HG03066 (cell line): ENCODE data around the gene MMP14.
A peak's percentile ranks its signal among the peaks of the same experiment; 100 is the strongest.
"Not testable (repeated sequence)": the region's sequence is repeated elsewhere in the genome, so short reads cannot be mapped to it uniquely, and the experiment has no call there.

Experiments
- ATAC-seq: cut with Tn5 transposase; IDR thresholded peaks from one replicate; pipeline ENCODE4 v1.9.1; 2021; ENCODE audit warnings: low read depth; ENCODE audit not compliant: unreplicated experiment

The MMP14 gene

DNA sequence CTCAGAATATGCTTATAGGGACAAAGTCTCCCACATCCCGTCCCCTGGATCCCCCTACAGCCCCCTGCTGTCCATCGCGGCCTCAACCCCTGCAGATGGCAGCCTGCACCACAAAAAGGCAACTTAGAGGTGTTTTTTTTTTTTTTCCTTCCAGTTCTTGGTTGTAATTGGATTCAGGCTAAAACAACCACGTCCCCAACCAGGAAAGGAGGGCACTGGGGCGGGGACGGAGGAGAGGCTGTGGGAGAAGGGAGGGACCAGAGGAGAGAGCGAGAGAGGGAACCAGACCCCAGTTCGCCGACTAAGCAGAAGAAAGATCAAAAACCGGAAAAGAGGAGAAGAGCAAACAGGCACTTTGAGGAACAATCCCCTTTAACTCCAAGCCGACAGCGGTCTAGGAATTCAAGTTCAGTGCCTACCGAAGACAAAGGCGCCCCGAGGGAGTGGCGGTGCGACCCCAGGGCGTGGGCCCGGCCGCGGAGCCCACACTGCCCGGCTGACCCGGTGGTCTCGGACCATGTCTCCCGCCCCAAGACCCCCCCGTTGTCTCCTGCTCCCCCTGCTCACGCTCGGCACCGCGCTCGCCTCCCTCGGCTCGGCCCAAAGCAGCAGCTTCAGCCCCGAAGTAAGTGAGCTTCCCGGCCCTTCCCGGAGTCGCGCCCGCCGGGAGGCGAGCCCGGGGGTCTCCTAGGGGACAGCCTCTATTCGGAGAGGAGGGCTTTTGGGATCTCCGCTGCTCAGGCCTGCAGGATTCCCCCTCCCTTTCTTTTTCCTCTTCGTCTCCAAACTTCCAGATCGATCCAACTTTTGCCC lies at the start of gene MMP14:
Gene MMP14 (plus strand): TSS at position 285 of the 813 bp plus-strand sequence. CDS start 233 bp downstream, at position 518.
- ATAC-seq, result no peak

DNA sequence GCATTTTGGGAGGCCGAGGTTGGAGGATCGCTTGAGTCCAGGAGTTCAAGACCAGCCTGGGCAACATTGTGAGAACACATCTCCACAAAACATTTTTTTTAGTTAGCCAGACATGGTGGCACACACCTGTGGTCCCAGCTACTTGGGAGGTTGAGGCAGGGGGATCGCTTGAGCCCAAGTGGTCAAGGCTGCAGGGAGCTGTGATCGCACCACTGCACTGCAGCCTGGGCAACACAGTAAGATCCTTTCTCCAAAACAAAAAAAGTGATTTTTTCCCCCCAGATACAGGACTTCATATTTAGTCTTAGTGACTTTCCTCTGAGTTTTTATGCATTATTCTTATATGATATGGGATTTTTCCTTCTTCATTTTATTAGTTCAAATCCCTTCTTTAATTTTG lies 49.7 kb upstream of the MMP14 start:
- ATAC-seq, result no peak

DNA sequence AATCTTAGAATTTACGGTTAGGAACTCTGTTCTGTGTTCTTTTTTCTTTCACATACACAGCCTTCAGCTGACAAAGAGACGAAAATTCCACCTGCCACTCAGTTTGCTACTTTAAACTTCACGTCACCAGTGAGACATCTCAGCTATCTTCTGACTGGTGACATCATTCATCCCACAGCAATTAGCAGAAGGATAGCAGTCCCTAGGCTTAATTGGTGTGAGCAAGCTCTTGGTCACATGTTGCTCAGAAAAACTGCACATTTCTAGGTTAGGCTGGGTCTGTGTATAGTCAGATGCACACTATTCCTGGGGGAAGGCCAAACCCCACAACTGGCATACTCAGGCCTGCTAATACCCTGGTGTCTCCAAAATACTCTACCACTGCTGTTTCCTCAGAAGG lies 45.1 kb upstream of the MMP14 start:
- ATAC-seq, result no peak

DNA sequence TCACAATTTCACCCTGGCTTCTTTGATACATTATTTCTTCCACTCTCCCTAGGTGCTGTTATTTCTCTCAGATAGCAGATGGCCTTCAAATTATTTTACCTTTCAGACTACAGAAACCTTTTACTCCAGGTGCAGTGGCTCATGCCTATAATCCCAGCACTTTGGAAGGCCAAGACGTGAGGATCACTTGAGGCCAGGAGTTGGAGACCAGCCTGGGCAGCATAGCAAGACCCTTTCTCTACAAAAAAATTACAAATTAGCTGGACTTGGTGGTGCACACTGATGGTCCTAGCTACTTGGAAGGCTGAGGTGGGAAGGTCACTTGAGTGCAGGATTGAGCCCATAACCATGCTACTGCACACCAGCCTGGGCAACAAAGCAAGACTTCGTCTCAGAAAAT lies 44.2 kb upstream of the MMP14 start:
- ATAC-seq, result no peak

DNA sequence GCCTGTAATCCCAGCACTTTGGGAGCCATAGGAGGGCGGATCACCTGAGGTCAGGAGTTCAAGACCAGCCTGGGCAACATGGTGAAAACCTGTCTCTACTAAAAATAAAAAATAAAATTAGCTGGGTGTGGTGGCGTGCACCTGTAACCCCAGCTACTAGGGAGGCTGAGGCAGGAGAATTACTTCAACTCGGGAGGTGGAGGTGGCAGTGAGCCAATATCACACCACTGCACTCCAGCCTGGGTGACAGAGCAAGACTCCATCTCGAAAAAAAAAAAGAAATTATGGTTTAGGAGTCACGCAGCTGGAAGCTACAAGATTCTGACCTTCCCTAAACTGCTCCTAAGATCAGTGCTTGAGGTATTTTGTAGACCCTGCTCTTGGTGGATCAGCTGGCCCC lies 42.8 kb upstream of the MMP14 start:
- ATAC-seq, result not testable (repeated sequence)

DNA sequence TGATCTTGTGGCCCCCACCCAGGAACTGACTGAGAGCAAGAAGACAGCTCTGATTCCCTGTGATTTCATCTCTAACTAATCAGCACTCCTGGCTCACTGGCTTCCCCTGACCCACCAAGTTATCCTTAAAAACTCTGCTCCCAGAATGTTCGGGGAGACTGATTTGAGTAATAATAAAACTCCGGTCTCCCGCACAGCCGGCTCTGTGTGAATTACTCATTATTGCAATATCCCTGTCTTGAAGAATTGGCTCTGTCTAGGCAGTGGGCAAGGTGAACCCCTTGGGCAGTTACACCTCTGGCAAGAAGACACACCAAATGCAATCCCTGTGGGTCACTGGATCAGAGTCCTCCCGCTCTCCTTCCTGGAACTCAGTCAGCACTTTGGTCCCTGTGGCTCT lies 42.4 kb upstream of the MMP14 start:
- no peak for ATAC-seq

DNA sequence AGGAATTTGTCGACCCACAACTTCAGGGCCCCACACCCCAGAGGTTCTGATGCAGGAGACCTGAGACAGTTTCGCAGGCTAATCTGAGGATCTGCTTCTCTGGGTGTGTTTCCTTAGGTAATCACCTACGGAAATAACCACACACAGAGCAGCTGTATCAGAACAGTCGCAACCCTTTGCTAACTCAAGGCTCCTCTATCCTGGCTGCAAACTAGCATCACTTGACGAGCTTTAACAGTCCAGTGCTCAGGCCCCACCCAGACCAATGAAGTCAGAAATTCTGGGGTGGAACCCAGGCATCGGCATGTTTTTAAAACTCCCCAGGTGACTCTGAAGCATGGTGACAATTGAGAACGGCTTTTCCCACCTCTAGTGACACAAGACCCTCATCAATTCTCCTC lies 41.8 kb upstream of the MMP14 start:
- peak; percentile 45 for ATAC-seq

DNA sequence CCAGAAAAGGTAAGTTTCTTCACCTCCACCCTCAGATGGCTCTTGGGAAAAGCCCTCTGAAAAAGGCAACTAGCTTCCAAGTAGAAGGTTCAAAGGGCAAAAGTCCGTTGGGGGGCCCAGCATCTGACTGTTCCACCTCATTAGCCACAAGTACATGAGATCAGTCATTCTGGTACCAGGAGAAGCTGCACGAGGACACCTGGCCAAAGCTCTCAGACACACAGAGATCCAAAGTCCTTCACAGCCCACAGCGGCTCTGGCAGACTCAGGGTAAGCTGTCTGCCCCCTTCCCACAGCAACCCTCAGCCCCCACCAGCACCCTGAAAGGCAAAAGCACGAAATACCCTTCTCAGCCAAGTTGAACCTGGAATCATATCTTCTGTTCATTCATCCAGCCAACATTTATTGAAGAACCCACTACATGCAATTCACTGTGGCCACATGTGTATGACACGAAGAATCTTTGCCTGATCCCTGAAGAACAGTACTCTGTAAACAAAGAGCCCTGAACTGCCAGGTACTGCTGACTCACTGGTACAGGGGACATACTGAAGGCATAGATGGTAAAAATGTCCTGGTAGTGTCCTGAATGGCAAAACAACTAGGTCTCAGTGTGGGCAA lies 40.2 kb upstream of the MMP14 start:
- ATAC-seq, result peak; percentile 51

DNA sequence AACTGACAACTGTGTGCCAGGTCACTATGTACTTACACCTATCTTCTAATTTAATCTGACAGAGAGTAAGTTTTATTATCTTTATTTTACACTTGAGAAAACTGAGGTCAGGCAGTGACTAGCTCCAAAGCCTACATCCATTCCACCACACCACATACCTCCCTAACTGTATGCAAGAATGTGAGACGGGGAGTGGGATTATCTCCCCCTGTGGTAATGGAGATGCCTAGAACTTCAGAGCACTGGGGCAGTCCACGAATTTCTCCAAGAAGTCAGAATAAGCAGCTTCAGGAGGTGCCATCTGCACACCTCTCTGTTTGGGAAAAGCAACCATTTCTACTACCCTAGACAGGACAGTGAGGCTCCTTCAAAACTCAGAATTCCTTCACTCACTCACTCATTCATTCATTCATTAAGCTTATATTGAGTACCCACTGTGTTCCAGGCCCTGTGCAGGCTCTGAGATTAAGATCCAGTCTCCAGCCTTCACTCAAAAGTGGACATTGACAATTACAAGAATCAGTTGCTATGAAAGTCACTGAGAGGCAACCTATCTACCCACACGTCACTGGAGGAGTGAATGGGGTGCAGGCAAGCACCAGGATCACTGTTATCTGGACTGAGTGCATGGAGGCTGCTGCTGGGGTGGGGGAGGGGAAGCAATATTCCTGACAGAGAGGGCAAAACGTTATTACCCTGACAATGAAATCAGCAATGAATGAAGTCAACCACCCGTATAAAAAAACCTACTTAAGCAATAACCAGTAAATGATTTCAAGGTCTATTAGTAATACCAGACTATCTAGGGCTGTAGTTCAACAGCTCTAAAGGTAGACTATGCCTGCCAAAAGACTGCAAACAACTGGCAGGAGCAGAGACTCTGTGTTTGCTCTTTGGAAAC lies 39.1 kb upstream of the MMP14 start:
- no peak for ATAC-seq

DNA sequence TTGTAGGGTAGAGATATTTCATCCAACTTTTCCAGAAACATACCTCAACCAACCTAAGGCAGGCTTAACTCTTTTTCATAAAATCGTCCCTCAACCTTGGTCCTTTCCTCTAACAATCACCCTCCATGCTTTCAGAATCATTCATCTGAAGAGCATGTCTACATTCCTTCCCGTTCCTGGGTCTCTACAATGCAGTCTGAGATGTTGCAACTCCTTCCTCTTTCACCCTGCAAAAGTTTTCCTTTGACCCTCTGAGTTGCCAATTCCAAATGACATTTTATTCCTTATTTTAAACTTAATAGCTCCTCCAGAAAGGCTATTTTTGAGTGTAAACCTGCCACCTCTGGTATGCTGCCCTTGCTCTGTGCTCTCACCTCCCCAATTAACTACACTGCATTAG lies 37.9 kb upstream of the MMP14 start:
- ATAC-seq, result no peak

DNA sequence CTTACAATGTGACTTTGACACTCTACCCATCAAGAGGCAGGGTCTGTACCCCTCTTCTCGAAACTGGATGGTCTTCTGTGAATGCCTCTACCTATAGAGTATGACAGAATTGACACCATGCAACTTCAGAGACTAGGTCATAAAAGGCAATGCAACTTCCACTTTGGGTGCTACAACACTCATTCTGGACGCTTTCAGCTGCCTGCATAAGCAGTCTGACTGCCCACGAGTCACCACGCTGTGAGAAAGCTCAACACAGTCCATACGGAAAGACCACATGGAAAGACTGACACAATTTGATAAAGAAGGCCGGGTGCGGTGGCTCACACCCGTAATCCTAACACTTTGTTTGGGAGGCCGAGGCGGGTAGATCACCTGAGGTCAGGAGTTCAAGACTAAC lies 36.0 kb upstream of the MMP14 start:
- ATAC-seq, result no peak

DNA sequence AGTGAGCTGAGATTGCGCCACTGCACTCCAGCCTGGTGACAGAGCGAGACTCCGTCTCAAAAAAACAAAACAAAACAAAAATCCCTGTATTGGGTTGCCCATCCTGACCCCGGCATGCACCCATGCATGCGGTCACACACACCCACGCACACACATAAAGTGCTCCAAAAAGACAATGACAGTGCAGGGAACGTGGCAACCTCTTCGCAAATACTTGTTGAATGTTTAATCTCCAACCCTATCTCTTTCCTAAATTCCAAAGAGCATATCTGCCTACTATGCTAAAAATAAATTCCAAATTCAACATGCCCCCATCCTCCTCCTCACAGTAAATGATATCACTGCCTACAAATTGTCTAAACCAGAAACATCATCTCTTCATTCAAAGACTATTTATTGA lies 34.7 kb upstream of the MMP14 start:
- no peak for ATAC-seq

DNA sequence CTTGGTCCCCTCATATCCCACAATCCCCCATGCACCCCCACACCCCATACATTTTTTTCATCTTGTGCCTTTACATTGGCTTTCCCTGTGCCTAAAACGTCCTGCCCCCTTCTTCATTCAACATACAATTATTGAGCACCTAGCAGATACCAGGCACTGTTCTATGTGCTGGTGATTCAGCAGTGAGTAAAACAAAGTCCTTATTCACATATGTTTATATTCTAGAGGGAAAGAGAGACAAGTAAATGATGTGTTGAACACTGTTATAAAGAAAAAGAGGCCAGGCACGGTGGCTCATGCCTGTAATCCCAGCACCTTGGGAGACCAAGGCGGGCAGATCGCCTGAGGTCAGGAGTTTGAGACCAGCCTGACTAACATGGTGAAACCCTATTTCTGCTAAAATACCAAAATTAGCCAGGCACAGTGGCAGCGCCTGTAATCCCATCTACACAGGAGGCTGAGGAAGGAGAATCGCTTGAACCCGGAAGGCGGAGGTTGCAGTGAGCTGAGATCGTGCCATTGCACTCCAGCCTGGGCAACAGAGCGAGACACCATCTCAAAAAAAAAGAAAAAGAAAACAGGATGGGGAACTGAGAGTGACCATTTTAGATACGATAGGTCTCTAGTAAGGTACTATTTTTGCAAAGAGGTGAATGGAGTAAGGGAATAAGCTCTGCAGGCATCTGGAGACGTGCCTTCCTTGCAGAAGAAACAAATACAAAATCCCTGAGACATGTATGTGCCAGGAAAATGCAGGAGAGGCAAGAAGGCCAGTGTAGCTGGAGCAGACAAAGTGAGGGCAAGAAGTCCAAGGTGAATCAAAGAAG lies 33.3 kb upstream of the MMP14 start:
- ATAC-seq, result peak; percentile 48

DNA sequence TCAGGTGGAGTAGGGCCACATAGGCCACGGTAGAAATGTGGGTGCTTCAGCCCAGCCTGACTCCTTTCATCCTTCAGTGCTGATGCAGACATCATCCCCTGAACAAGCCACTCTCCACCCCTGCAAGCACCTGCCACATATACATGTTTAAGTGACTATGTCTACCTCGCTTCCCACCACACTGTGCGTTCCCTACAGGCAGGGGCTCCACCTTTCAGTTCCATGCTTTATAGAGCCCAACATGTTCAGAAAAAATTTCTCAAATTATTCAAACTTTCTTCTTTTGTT lies 32.8 kb upstream of the MMP14 start:
- ATAC-seq, result peak; percentile 51

DNA sequence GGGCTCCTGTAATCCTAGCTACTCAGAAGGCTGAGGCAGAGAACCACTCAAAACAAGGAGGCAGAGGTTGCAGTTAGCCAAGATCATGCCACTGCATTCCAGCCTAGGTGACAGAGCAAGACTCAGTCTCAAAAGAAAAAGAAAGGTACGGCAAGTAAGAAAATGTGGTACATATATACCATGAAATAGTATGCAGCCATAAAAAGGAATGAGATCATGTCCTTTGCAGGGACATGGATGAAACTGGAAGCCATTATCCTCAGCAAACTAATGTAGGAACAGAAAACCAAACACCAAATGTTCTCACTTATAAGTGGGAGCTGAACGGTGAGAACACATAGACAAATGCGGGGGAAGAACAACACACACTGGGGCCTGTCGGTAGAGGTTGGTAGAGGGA lies 31.1 kb upstream of the MMP14 start:
- not testable (repeated sequence) for ATAC-seq

DNA sequence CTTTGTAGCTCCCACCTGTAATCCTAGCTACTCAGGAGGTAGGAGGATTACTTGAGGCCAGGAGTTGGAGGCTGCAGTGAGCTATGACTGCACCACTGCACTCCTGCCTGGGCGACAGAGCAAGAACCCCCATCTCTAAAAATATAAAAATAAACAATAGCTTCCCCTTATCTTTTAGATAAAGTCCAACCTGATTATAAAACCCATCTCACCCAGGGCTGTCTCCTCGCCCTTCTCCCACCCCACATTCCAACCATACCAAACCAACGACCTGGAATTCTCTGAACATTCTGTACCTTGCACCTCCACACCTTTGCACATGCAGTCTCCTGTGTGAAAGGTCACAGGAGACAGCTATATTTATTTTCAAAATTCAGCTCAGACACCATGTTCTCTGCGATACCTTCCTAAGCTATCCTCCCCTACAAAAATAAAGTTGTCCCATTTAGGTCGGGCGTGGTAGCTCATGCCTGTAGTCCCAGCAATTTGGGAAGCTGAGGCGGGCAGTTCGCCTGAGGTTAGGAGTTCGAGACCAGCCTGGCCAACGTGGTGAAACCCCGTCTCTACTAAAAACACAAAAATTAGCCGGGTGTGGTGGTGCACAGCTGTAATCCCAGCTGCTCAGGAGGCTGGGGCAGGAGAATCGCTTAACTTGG lies 28.8 kb upstream of the MMP14 start:
- no peak for ATAC-seq

DNA sequence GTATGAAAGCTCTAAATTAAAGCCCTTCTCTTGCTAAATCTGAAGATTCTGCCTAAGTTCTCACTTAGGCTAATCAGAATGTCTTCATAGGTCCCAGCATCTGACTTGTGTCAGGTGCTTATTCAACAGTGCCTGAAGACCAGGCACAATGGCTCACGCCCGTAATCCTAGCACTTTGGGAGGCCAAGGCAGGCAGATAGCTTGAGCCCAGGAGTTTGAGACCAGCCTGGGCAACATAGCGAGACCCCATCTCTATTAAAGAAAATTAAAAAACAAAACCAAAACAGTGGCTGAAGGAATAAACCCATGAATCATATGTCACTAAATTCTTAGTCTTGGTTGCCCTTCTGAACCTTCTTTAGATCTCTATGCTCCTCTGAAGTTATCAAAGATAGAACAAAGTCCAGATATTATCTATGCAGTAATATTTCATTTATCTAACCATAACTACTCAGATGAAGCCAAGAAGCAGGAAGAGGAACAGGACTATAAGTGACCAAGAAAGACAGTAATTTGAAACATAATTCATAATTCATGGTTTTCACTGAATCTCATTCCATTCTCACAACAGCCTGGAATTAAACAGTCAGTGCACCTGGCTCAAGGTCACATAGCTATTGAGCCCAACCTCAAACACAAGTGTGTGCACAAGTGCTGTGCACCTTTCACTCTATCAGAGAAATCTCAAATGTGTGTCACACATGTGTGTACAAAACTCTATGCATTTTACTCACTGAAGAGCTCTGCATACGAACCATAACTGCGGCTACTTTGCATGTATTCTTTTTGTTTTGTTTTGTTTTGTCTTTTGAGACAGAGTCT lies 27.8 kb upstream of the MMP14 start:
- ATAC-seq, result no peak

DNA sequence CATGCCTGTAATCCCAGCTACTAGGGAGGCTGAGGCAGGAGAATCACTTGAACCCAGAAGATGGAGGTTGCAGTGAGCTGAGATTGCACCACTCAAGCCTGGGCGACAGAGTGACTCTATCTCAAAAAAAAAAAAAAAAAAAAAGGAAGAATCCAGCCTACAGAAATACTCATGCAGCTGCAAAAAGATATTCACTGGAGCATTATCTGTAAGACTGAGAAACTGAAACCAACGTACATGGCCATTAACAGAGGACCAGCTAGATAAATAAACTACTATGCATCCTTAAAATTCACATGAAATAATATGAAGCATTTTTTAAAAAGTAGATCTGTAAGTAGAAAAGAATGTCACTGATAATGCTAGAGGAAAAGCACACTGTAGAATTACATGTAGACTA lies 24.7 kb upstream of the MMP14 start:
- ATAC-seq, result no peak

DNA sequence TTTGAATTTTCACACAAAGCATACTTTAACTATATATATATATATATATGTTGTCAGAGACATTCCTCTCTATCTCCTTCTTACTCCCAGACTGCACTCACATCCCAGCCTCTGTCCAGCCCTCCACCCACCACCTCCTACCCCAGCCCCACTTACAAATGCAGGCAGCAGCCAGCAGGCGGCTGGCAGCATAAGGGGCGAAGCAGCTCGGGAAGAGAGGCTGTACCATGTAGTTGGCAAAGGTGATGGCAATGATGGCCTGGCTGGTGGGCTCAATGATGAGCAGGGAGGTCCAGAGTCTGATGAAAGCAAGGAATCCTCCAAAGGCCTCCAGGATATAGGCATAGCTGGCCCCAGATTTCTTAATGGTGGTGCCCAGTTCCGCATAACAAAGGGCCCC lies 23.6 kb upstream of the MMP14 start:
- no peak for ATAC-seq
